Neuronal stem cell (in vitro differentiated cells): Measurements from ENCODE around the gene FRMD5.
A peak's percentile ranks its signal among the peaks of the same experiment; 100 is the strongest.

Source experiments
- DNase-seq: peaks from one replicate; pipeline ENCODE4 v3.0.0-alpha.2; 2013; ENCODE audit warnings: low spot score
- H2AFZ ChIP-seq: one replicate; pipeline ENCODE4 v1.6.1; 2013; ENCODE audit warnings: mild to moderate bottlenecking, low read length, inconsistent platforms
- H2AK5ac ChIP-seq: 2 replicates; pipeline ENCODE4 v1.6.1; 2013; ENCODE audit warnings: low read depth, mild to moderate bottlenecking, inconsistent platforms, low read length, moderate library complexity, mixed read lengths
- H2BK120ac ChIP-seq: 2 replicates; pipeline ENCODE4 v1.6.1; 2013; ENCODE audit warnings: low read depth, mild to moderate bottlenecking, inconsistent platforms, low read length, moderate library complexity, mixed read lengths
- H2BK12ac ChIP-seq: one replicate; pipeline ENCODE4 v1.6.1; 2013; ENCODE audit warnings: low read length, inconsistent platforms
- H2BK15ac ChIP-seq: 2 replicates; pipeline ENCODE4 v1.6.1; 2013; ENCODE audit warnings: mild to moderate bottlenecking, low read length, inconsistent platforms, mixed read lengths
- H2BK5ac ChIP-seq: one replicate; pipeline ENCODE4 v1.6.1; 2013; ENCODE audit warnings: inconsistent platforms, mild to moderate bottlenecking, low read length, moderate library complexity
- H3K14ac ChIP-seq: one replicate; pipeline ENCODE4 v1.6.1; 2013; ENCODE audit warnings: low read length, inconsistent platforms
- H3K18ac ChIP-seq: 2 replicates; pipeline ENCODE4 v1.6.1; 2013; ENCODE audit warnings: low read length, inconsistent platforms
- H3K23ac ChIP-seq: 2 replicates; pipeline ENCODE4 v1.6.1; 2013; ENCODE audit warnings: low read depth, mild to moderate bottlenecking, mixed read lengths, low read length, inconsistent platforms; ENCODE audit not compliant: poor library complexity
- H3K27ac ChIP-seq: replicated peaks from 3 replicates; pipeline ENCODE4 v1.5.1; 2013; ENCODE audit warnings: low read length, inconsistent platforms
- H3K27me3 ChIP-seq, 3 experiments: 2 replicates each; pipeline ENCODE4 v1.6.1; 2013; ENCODE audit warnings: low read length in 3 of 3, mild to moderate bottlenecking in 2 of 3, inconsistent platforms in 1 of 3, low read depth in 1 of 3, mixed read lengths in 1 of 3, moderate library complexity in 1 of 3; ENCODE audit not compliant: control insufficient read depth in 3 of 3, insufficient read depth in 3 of 3
- H3K36me3 ChIP-seq, 2 donors: replicated peaks in 1 of 2; 2 replicates each; pipeline ENCODE4 v1.6.1; 2013; ENCODE audit warnings: low read length in 2 of 2; ENCODE audit not compliant: control insufficient read depth in 2 of 2, insufficient read depth in 2 of 2
- H3K4ac ChIP-seq: 2 replicates; pipeline ENCODE4 v1.6.1; 2013; ENCODE audit warnings: inconsistent platforms, mild to moderate bottlenecking, low read length, moderate library complexity
- H3K4me1 ChIP-seq, 2 donors: 1 replicate in 1 of 2; 2 replicates in 1 of 2; pipeline ENCODE4 v1.6.1; 2013; ENCODE audit warnings: low read length in 2 of 2, low read depth in 1 of 2; ENCODE audit not compliant: control insufficient read depth in 2 of 2, insufficient read depth in 1 of 2
- H3K4me2 ChIP-seq: one replicate; pipeline ENCODE4 v1.6.1; 2013; ENCODE audit warnings: mild to moderate bottlenecking, low read length, inconsistent platforms; ENCODE audit not compliant: insufficient read depth, poor library complexity, severe bottlenecking
- H3K4me3 ChIP-seq, 2 donors: 2 replicates each; pipeline ENCODE4 v1.5.1; 2013; ENCODE audit warnings: low read length in 2 of 2, mild to moderate bottlenecking in 2 of 2, inconsistent platforms in 1 of 2, moderate library complexity in 1 of 2
- H3K79me1 ChIP-seq: one replicate; pipeline ENCODE4 v1.6.1; 2013; ENCODE audit warnings: low read depth, mild to moderate bottlenecking, inconsistent platforms, low read length, moderate library complexity
- H3K9ac ChIP-seq: one replicate; pipeline ENCODE4 v1.6.1; 2013; ENCODE audit warnings: mild to moderate bottlenecking, low read depth, low read length, inconsistent platforms; ENCODE audit not compliant: poor library complexity
- H3K9me3 ChIP-seq, 2 donors: replicated peaks in 1 of 2; 2 replicates each; pipeline versions ENCODE3 to v1.6.1; 2013; ENCODE audit warnings: low read length in 2 of 2, mild to moderate bottlenecking in 2 of 2, inconsistent platforms in 1 of 2, low read depth in 1 of 2, mixed read lengths in 1 of 2, moderate library complexity in 1 of 2; ENCODE audit not compliant: control insufficient read depth in 2 of 2, insufficient read depth in 1 of 2
- H4K8ac ChIP-seq: one replicate; pipeline ENCODE4 v1.6.1; 2013; ENCODE audit warnings: low read depth, mild to moderate bottlenecking, inconsistent platforms, low read length, moderate library complexity
- H4K91ac ChIP-seq: one replicate; pipeline ENCODE4 v1.6.1; 2013; ENCODE audit warnings: low read length, low read depth, mild to moderate bottlenecking, inconsistent platforms; ENCODE audit not compliant: poor library complexity
- WGBS, 2 donors: extraction: QIAGEN DNeasy Blood & Tissue Kit; methylation state at CpG; one replicate each; pipeline ENCODE4 v1.1.7; 2013; ENCODE audit warnings: missing lambda C conversion rate in 2 of 2, mixed read lengths in 1 of 2; ENCODE audit not compliant: insufficient read length in 2 of 2, insufficient replicate concordance in 1 of 2; ENCODE audit errors: extremely low coverage in 2 of 2; 5-methylcytosine and 5-hydroxymethylcytosine counted together

Gene FRMD5

DNA sequence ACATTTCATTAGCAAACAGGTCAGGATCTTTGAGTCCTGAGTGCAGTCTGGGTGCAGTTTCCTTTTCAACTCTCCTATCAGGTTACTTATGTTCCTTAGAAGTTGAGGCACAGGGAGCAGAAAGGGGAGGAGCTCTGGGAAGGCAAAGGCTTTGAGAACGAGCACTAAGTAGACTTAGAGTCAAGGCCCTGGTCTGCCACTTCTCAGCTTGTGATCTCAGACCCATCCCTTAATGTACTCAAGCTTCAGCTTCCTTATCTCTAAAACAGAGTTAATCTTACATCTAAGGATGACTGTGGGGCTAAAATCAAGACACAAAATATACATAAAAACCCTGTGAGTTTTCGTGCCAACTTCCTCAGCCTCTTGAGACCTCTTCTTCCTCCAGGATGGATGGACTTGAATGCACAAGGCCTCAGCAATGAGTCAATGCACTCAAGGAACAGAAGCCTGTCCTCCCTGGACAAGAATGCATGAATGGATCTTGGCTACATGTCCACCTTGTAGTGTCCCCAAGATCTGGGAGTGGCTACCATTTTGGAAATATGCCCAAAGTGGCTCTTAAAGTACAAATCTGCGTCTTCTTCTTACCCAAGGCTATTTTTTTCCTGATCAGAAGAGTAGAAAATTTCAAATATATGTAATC is 263.2 kb downstream of the FRMD5 start:
- no peak overlapping the region for H4K91ac ChIP-seq
- H3K36me3 ChIP-seq = no peaks in the 10 kb centered on the region
- no peak overlapping the region for H2AFZ ChIP-seq
- no peak overlapping the region for H4K8ac ChIP-seq
- H2BK120ac ChIP-seq = no peak overlapping the region
- no peak overlapping the region for H3K18ac ChIP-seq
- no peaks in the 10 kb centered on the region for H3K79me1 ChIP-seq
- no peak overlapping the region for H2BK12ac ChIP-seq
- no peaks in the 10 kb centered on the region for H3K27me3 ChIP-seq
- no peaks in the 10 kb centered on the region for H3K9me3 ChIP-seq
- no peak overlapping the region for H3K9ac ChIP-seq
- no peak overlapping the region for H2BK15ac ChIP-seq
- peaks cover 0 to 10% of the 10 kb centered on the region in 2 donors for H3K4me1 ChIP-seq
- H3K14ac ChIP-seq = no peak overlapping the region
- DNase-seq = no peak
- H3K23ac ChIP-seq = no peak overlapping the region
- WGBS, 2 donors = no CpG with 5 or more reads among the region's 3 CpGs
- H2BK5ac ChIP-seq = no peak overlapping the region
- H2AK5ac ChIP-seq = no peak overlapping the region
- no peak overlapping the region for H3K27ac ChIP-seq
- no peak overlapping the region for H3K4me3 ChIP-seq
- H3K4me2 ChIP-seq = no peak overlapping the region
- H3K4ac ChIP-seq = no peak overlapping the region

DNA sequence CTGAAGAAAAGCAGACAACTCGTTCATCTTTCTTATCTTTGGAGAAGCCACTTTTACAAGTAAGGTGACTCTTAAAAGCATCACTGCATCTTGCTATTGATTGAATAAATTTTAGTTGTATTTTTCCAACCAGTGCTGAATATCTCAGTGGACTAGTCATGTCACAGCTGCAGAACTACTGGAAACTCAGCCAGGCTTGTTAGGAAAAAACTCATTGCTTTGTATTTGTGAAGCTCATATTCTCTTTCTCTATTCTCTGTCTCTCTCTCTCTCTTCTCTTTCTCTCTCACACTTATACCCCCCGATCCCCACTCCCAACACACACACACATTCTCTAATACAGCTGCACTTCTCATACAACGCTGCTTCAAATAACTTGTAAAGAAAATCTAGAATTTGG is 264.0 kb downstream of the FRMD5 start:
- DNase-seq = no peak
- Histone ChIP-seq H3K18ac (no peak overlapping the region), H2AK5ac (no peak overlapping the region), H3K14ac (no peak overlapping the region), H2BK15ac (no peak overlapping the region), H2BK120ac (no peak overlapping the region), H3K9ac (no peak overlapping the region), H4K8ac (no peak overlapping the region), H3K4me3 (no peak overlapping the region), H3K36me3 (no peaks in the 10 kb centered on the region), H2BK12ac (no peak overlapping the region), H3K4ac (no peak overlapping the region), H3K4me2 (no peak overlapping the region), H2BK5ac (no peak overlapping the region), H3K27ac (no peak overlapping the region), H2AFZ (no peak overlapping the region), H3K4me1 (peaks cover 0 to 10% of the 10 kb centered on the region in 2 donors), H4K91ac (no peak overlapping the region), H3K27me3 (no peaks in the 10 kb centered on the region), H3K79me1 (no peaks in the 10 kb centered on the region), H3K9me3 (no peaks in the 10 kb centered on the region), H3K23ac (no peak overlapping the region)
- 88% methylated on average over 2 of the region's 3 CpGs; no CpG with 5 or more reads in 1 of the 2 donors for WGBS, 2 donors

DNA sequence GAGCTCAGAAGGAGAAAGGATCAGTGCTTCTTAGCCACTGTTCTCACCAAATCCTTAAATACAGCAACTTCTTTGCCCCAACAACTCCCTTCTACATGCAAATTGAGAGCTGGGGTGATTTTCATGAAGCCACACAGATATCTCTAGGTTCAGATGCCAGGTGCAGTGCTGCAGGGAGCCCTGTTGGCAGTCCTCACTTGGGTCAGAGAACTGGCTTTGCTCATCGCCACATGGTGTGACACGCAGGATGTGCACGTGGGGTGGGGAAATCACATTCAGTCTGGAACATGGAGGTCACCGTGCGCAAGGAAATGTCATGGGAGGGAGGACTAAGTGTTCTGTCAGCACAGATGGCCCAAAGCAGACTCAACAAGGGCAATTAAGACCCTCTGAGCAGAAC is 264.5 kb downstream of the FRMD5 start:
- Histone ChIP-seq H3K36me3 (no peaks in the 10 kb centered on the region), H3K4ac (no peak overlapping the region), H2BK15ac (no peak overlapping the region), H2AFZ (no peak overlapping the region), H3K4me2 (no peak overlapping the region), H4K8ac (peak overlapping the region; percentile 66), H2BK12ac (no peak overlapping the region), H3K23ac (no peak overlapping the region), H3K4me1 (peaks cover 0 to 10% of the 10 kb centered on the region in 2 donors), H3K79me1 (no peaks in the 10 kb centered on the region), H3K14ac (no peak overlapping the region), H3K18ac (no peak overlapping the region), H4K91ac (no peak overlapping the region), H3K27ac (no peak overlapping the region), H2BK120ac (no peak overlapping the region), H3K4me3 (no peak overlapping the region), H3K9ac (no peak overlapping the region), H2AK5ac (no peak overlapping the region), H3K9me3 (no peaks in the 10 kb centered on the region), H3K27me3 (no peaks in the 10 kb centered on the region), H2BK5ac (no peak overlapping the region)
- no CpG with 5 or more reads among the region's 5 CpGs for WGBS, 2 donors
- no peak for DNase-seq

DNA sequence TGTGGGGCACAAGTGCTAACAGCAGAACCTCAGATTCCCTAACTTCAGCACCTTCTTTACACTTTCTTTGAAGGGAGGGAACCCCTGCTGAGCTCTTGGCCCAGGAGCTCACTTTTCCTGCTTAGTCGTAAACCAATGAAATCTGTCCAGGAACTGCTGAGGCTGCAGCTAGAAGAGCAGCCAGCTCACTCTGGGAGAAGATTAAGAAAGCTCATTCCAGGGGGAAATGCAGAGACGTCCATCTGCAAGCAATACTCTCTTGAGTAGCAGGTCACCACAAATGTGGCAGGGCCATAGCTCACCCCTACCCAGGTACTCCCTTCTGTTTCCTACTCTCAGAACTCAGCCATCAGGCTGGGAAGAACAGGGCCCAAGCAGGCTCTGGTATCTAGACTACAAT is 265.0 kb downstream of the FRMD5 start:
- no peak for DNase-seq

More for the DNA sequence above, 265.0 kb downstream of the FRMD5 start:
- Histone ChIP-seq H3K18ac (no peak overlapping the region), H2BK12ac (no peak overlapping the region), H3K4me1 (peaks cover 0 to 10% of the 10 kb centered on the region in 2 donors), H3K36me3 (no peaks in the 10 kb centered on the region), H3K23ac (no peak overlapping the region), H2BK5ac (no peak overlapping the region), H3K4me2 (no peak overlapping the region), H2AK5ac (no peak overlapping the region), H3K9me3 (no peaks in the 10 kb centered on the region), H2BK120ac (no peak overlapping the region), H3K27me3 (no peaks in the 10 kb centered on the region), H4K8ac (no peak overlapping the region), H3K79me1 (no peaks in the 10 kb centered on the region), H2AFZ (no peak overlapping the region), H3K14ac (no peak overlapping the region), H2BK15ac (no peak overlapping the region), H3K4ac (no peak overlapping the region), H3K4me3 (no peak overlapping the region), H4K91ac (no peak overlapping the region), H3K9ac (no peak overlapping the region), H3K27ac (no peak overlapping the region)
- no CpG with 5 or more reads among the region's 2 CpGs for WGBS, 2 donors
